Cardiac atrium fibroblast (primary cell): ENCODE measurements around the gene GFER. TPM values are rescaled to one million over a fixed set of nuclear protein-coding genes. Genes with fewer than 3 reads are reported as not detected.

ENCODE experiments used
- total RNA-seq: library from RNA; depleted of rRNA; stranded (reverse); fragments of >200 nt; gene quantifications from 2 replicates; pipeline ENCODE4 v1.2.3, GENCODE V29; 2015

GFER gene
- total RNA-seq = 16.2 and 45.2 TPM in 2 replicates

DNA sequence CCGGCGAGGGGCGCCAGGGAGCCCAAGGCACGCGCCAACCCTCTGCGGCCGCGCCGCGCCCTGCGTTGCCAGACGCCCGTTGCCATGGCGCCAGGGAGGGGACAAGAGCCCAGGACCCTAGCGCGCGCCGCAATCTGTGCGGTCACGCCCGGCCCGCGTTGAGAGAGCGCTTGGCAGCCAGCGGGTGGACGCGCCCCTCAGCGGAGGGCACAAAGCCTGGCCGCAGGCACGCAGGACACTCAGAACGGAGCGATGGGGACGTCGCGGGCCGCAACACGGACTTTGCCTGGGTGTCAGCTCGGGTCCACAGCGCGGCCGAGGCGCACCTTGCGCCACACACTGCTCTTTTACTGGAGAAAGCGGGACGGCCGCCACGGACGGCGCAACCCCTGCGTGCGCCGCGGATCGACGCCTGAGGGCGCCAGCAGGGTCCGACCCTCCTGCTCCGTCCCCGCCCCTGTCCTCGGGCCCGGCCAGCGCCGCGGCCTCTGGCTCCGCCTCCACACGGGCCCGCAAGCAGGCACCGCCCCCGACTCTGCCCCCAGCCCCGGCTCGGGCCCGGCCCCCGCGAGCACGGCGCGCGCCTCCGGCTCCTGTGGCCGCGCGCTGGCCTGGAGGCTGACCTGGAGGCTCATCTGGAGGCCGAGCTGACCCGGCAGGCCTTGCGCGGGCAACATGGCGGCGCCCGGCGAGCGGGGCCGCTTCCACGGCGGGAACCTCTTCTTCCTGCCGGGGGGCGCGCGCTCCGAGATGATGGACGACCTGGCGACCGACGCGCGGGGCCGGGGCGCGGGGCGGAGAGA is at the start of gene GFER:
Gene GFER, plus strand, starts transcription at position 650 of the 803 bp plus-strand sequence. Its CDS starts 26 bp downstream, at position 676.

DNA sequence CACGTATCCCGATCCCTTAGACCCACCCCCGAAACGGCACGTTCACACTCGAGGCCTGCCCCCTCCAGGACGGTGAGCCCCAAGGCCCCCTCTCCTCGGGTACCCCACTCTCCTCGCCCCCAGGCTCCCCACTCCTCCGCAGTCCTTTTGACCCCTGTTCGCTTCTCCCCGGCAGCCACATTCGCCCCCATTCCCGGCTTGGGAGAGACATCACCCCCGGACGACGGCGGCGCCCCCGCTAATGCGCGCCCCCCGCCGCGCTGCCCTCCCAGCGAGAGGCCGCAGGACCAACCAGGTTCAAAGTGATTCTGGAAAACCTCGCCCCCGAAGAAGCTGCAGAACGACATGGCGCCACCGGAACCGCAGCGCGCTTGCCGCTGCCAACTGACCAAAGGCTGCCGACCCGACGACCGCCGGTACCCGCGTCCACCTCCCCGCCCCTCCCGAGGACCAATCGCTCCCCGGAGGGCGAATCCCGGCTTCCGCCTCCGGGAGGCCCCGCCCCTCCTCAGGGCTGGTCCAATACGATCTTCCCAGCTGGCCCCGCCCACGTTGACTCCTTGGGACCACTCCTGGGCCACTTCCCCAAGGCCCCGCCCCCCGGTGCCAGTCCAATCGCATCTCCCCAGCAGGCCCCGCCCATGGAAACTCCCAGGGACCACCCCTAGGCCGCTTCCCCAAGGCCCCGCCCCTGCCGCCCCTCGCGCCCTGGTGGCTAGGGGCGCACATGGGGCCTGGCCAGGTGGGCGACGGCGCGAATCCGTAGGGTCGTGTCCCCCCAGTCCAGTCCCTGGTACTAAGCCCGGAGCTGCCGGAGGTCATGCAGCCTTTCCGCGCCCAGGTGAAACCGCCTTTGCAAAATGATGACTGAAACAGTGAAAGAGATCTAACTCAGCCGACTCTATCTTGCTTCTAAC is 40.9 kb upstream of the GFER start, which contains the start of gene MSRB1:
Gene MSRB1, minus strand, starts transcription at position 390 of the 917 bp plus-strand sequence. Its CDS starts 43 bp downstream, at position 347.

DNA sequence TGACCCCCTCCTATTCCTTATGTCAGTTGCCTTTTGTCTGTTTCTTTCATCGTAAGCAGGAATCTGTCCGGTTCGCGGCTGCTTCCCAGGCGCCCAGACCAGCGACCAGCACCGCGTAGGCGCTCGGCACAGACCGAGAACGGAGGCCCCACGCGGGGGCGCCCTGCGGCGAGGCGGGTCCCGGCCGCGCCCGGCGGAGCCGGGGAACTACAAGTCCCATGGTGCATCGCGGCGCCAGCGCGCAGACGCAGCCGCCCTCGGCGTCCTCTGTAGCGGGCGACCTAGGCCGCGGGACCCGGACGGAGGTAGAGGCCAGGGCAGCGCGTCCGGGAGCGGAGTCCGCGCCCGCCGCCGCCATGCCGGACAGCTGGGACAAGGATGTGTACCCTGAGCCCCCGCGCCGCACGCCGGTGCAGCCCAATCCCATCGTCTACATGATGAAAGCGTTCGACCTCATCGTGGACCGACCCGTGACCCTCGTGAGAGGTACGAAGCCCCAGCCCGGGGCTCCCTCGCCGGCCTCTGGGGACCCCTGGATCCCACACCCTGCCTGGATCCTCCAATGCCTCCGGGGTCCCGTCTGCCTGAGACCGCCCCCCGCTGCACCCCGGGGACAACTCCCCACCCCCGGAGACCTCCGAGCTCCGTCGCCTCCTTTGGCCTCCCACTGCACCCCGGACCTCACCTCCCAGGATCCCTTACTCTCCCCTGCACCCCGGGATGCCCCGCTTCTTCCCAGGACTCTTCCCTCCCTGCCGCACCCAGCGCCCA is 24.5 kb upstream of the GFER start, which contains the start of gene NDUFB10:
Gene NDUFB10, plus strand, starts transcription at position 270 of the 771 bp plus-strand sequence. Its CDS starts 87 bp downstream, at position 357.

DNA sequence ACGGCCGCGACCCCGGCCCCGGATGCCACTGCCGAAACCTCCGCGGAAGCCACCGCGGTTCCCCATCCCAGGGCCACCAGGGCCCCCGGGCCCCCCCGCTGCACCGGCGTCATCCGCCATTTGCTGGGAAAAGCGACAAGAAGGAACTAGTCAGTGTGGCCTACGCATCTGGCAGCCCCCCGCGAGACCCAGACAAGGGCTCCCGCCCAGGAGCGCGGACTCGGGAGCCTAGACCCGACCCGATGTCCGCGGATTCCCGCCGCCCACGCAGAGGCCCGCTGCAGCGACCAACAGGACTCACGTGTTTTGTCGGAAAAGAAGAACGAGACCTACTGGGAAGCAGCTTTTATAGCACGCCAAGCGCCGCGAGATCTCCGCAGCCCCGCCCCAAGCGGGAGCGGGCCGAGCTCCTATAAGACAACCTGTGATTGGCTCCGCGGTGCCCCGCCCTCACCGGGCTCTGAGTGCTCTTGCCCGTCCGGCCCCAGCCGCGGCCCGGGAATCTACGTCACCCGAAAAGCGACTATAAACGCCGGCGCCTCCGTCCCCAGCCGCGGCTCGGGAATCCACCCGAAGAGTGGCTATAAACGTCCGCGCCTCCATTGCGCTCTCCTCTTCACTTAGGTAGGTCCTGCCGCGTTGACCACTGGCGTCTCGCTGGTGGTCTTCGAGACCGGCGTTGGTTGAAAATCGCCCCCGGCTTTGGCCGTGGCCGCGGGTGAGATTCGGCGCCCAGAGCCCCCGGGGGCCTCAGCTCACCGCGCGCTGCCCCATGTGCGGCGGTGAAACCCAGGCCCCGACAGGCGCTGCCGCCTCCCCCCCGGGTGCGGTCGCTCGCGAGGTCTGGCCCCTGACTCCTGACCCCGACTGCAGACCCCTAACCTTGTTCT is 19.2 kb upstream of the GFER start, which contains the start of gene RPS2:
Gene RPS2, minus strand, starts transcription at position 321 of the 890 bp plus-strand sequence. Its CDS starts 201 bp downstream, at position 120.

DNA sequence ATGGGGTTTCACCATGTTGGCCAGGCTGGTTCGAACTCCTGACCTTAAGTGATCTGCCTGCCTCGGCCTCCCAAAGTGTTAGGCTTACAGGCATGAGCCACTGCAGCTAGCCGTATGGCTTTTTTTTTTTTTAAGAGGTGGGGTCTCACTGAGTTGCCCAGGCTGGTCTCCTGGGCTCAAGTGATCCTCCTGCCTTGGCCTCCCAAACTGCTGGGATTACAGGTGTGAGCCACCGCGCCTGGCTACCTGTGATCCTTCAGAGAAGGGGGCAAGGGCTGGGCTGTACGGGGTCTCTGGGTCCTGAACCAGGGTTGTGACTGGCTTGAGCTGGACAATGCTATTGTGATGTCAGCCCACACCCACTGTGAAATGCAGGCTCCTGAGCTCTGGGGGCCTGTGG is 17.5 kb upstream of the GFER start, which contains the start of gene RNF151:
Gene RNF151, plus strand, starts transcription at position 397 of the 400 bp plus-strand sequence. CDS start 26 bp downstream, outside the sequence.

DNA sequence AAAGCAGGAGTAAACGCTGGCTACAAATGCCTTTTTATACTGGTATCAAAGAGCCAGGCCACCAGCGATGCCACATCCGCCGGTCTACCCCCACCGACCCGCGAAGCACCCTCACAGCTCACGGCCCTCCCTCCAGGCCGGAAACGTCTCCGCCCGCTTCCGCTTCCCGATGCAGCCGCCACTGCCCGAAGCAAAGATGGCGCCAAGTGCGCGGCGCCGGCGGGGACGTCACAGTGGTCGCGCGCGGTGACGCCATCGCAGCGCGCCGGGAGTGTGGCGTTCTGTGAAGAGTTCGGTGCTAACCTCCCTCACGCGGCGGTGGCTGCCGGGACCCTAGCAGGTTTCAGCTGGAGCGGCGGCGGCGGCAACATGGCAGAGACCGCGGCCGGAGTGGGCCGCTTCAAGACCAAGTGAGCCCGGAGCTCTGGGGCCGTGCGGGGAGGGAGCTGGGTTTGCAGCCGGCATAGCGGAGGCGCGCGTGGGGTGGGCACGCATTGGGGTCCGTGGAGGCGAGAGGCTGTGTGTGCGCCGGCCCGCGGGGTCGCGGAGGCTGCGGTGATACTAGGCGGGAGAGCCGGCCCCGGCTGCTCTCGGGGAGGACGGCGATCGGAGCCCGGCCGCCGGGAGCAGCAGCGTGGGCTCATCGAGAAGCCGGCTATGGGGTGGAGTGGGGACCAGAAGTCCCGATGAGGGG is 12.1 kb upstream of the GFER start, which contains the start of gene TBL3:
Gene TBL3, plus strand, starts transcription at position 258 of the 694 bp plus-strand sequence. Its CDS starts 112 bp downstream, at position 370.

DNA sequence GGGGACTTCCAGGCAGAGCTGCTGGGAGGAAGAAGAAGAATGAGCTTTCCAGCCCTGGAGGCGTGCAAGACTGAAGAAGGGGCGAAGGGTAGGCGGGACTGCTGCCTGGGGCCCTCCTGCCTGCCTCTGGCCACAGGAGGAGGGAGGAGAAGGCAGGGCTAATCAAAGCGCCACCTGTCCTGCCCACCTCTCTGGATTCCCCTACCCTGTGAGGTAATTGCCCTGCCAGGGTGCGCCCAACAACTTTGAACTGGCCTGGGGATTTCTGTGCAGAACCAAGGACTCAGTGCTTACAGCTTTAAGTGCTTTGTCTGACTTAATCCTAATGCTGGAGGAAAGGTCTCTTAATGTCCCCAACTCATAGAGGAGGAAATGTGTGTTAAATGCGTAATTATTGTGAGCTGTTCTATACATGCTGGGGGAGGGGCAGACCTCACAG is 2.6 kb upstream of the GFER start, which contains the start of gene NOXO1:
Gene NOXO1, minus strand, starts transcription at position 72 of the 439 bp plus-strand sequence. CDS start 290 bp downstream, outside the sequence.

DNA sequence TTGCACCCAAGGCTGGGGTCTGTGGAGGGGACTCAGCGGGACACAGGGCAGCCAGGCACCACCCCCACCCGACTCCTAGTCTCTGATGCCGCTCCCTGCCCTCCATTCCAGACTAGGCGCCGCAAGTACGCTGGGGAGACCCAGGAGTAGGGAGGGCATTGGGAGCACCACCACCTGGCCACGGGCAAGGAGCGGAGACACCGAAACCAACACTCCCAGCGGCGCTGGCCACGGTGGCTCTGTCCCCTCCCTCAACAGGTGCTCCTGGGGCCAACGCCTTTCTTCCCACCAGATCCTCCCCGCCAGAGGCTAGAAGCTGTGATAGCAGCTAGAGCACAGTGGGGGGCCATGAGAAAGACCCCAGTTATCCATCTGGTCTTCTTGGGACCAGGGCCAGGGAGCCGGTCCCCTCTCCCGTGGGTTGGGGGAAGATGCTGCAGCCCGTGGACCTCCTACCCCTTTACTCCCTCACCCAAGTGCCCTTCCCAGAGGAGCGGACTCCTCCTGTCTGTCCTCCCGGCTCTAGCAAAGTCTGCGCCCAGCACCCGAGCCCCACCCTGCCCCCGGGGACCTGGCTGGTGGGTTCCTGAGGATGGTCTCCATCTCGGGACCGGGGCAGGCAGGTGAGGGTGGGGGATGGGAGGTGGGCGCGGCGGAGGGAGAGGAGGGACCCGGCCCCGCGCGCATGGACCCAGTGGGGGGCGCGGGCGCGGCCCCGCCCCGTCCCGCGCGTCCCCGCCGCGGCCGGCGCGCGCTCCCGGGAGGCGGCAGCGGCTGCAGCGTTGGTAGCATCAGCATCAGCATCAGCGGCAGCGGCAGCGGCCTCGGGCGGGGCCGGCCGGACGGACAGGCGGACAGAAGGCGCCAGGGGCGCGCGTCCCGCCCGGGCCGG is 5.5 kb downstream of the GFER start, which contains the start of gene SYNGR3:
Gene SYNGR3, plus strand, starts transcription at position 762 of the 892 bp plus-strand sequence. CDS start 133 bp downstream, outside the sequence.

DNA sequence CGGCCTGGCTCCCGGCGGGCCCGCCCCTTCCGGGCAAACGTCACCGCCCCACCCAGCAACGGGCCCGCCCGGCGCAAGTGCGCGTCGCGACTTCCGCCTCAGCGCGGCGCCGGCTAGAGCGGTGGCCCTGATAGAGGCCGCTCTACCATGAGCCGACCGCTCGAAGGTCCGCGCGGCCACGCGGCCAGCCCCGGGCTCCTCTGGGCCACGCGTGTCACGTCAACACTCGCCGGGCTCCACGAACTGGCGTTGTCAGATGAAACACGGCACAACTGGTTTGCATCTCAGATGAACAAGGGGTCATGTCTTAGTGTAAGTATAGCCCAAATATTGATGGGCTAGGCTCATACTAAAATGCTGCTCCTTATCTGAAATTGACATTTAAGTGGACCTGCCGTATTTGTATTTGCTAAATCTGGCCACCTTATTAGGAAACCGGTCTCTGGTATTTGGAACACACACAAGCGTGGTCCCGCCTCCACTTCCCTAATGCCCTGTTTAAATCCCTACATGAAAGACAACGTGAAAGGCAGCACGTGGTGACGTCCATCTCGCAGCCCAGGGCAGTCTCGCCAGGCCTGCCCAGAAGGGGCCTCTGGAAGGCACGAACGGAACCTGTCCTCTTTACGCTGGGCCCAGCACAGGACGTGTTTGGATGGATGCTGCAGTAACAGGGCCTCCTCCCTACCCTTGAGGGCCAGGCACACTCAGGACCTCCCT is 26.0 kb downstream of the GFER start, which contains the start of gene ZNF598:
Gene ZNF598, minus strand, starts transcription at position 31 of the 720 bp plus-strand sequence.

DNA sequence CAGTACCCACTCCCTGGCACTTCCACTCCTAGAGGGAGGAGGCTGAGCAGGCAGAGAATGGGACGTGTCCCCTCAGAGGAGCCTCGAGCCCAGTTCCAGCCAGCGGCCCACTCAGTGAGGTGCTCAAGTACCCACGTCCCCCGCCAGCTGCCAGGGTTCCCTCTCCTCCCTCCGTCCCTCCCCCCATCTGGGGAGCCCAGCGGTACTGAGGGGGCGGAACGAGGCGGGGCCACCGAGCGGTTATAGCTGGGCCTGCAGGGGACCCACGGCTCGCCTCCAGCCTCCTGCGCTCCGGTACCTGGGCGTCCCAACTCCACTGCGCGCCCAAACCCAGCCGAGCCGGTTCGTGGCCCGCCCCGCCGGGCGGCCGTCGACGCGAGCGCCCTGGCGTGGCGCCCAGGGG is 35.5 kb downstream of the GFER start, which contains the start of gene NPW:
Gene NPW, plus strand, starts transcription at position 268 of the 403 bp plus-strand sequence.

DNA sequence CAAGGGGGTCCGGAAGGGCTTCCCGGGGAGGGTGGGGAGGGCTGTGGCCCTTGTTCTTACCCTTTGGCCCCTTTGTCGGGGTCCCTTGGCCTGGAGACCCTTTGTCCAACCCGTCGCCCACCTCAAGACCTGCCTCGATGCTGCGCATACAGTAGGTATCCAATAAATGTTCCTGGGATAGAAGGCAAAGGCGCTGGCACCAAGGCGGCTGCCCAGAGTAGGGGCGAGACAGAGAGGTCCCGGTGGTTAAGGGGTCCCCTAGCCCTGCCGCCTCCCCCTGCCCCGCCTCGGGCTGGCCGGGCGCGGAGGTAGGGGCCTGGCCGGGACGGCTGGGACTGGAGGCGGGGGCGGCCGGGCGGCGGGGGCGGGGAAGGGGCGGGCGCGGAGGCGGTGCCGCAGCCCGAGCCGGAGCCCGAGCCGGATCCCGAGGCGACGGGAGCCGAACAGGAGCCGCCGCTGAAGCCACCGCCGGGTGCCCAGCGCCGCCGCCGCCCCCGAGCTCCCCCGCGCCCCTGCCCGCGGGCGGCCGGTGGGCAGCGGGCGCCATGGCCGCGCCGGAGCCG is 42.5 kb downstream of the GFER start, which contains the start of gene NHERF2:
Gene NHERF2, plus strand, starts transcription at position 442 of the 563 bp plus-strand sequence. Its CDS starts 104 bp downstream, at position 546.

Other genes with a start within 250 kb of the GFER start
- gene NME3, start 212.7 kb upstream of the GFER start, total RNA-seq = 70.0 and 79.8 TPM in 2 replicates
- 3.1 and 4.5 TPM in 2 replicates for gene EME2, start 211.4 kb upstream of the GFER start, total RNA-seq
- gene MRPS34, start 211.1 kb upstream of the GFER start, total RNA-seq = 65.7 and 84.4 TPM in 2 replicates
- 30.1 and 36.5 TPM in 2 replicates for gene SPSB3, start 201.6 kb upstream of the GFER start, total RNA-seq
- 64.0 and 92.1 TPM in 2 replicates for gene NUBP2, start 201.2 kb upstream of the GFER start, total RNA-seq
- not detected in 2 replicates for gene IGFALS, start 190.5 kb upstream of the GFER start, total RNA-seq
- gene HAGH, start 157.4 kb upstream of the GFER start, total RNA-seq = 66.8 and 85.2 TPM in 2 replicates
- gene FAHD1, start 157.0 kb upstream of the GFER start, total RNA-seq = 35.6 and 42.2 TPM in 2 replicates
- gene MEIOB, start 112.0 kb upstream of the GFER start, total RNA-seq = 0.18 TPM in 1 of 2 replicates, not detected in the other
- not detected in 2 replicates for gene HS3ST6, start 65.8 kb upstream of the GFER start, total RNA-seq
- 11.8 and 13.7 TPM in 2 replicates for gene MSRB1, start 41.0 kb upstream of the GFER start, total RNA-seq
- not detected in 2 replicates for gene RPL3L, start 29.5 kb upstream of the GFER start, total RNA-seq
- 216 and 235 TPM in 2 replicates for gene NDUFB10, start 24.7 kb upstream of the GFER start, total RNA-seq
- 2,750 and 3,500 TPM in 2 replicates for gene RPS2, start 19.4 kb upstream of the GFER start, total RNA-seq
- gene RNF151, start 17.3 kb upstream of the GFER start, total RNA-seq = not detected in 2 replicates
- 45.9 and 50.2 TPM in 2 replicates for gene TBL3, start 12.1 kb upstream of the GFER start, total RNA-seq
- gene NOXO1, start 2.7 kb upstream of the GFER start, total RNA-seq = 0.32 TPM in 1 of 2 replicates, not detected in the other
- 5.2 and 6.6 TPM in 2 replicates for gene SYNGR3, start 5.8 kb downstream of the GFER start, total RNA-seq
- 29.2 and 39.2 TPM in 2 replicates for gene ZNF598, start 25.6 kb downstream of the GFER start, total RNA-seq
- gene NPW, start 35.6 kb downstream of the GFER start, total RNA-seq = 1.6 TPM in 1 of 2 replicates, not detected in the other
- gene NHERF2, start 42.7 kb downstream of the GFER start, total RNA-seq = 116 and 122 TPM in 2 replicates
- 14.4 and 34.5 TPM in 2 replicates for gene NTHL1, start 63.6 kb downstream of the GFER start, total RNA-seq
- gene TSC2, start 63.8 kb downstream of the GFER start, total RNA-seq = 47.3 and 66.4 TPM in 2 replicates
- gene PKD1, start 151.7 kb downstream of the GFER start, total RNA-seq = 150 and 153 TPM in 2 replicates
- not detected in 2 replicates for gene RAB26, start 164.4 kb downstream of the GFER start, total RNA-seq
- 49.9 and 67.0 TPM in 2 replicates for gene TRAF7, start 171.6 kb downstream of the GFER start, total RNA-seq
- gene CASKIN1, start 212.4 kb downstream of the GFER start, total RNA-seq = under 0.01 and 0.54 TPM in 2 replicates
- 39.5 and 45.2 TPM in 2 replicates for gene MLST8, start 221.3 kb downstream of the GFER start, total RNA-seq
- gene BRICD5, start 226.7 kb downstream of the GFER start, total RNA-seq = 0.49 and 2.5 TPM in 2 replicates
- 7.6 and 12.6 TPM in 2 replicates for gene PGP, start 230.6 kb downstream of the GFER start, total RNA-seq
- gene E4F1, start 239.4 kb downstream of the GFER start, total RNA-seq = 19.9 and 34.7 TPM in 2 replicates